Measurements from ENCODE around the gene SYNC. TPM values are rescaled to one million over a fixed set of nuclear protein-coding genes. Genes with fewer than 3 reads are reported as not detected.

Gene SYNC
- total and polyA plus RNA-seq, 2 experiments from 2014 or later = not detected

DNA sequence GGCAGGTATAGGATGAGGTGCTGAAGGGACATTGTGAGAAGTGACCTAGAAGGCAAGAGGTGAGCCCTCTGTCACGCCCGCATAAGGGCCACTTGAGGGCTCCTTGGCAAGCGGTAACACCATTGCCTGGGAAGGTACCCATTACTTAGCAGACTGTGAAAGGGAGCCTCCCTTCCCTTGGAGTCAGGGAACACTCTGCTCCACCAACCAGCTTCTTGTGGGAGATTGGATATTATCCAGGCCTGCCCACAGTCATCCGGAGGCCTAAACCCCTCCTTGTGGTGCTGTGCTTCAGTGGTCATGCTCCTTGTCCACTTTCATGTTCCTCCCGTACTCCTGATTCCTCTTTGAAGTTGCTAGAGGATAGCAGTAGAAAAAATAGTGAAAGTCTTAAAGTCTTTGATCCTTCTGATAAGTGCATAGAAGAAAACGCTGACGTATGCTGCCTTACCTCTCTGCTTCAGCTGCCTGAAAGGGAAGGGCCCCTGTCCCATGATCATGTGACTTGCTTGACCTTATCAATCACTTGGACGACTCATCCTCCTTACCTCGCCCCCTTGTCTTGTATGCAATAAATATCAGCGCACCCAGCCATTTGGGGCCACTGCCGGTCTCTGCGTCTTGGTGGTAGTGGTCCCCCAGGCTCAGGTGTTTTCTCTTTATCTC, 35.5 kb downstream of the SYNC start:
- peaks cover 59% of the 10 kb centered on the region for H3K79me2 ChIP-seq (replicated peaks; ENCODE audit: insufficient read depth)
- Mint-ChIP-seq H3K36me3 (ENCODE audit: low read depth) (peaks cover 93% of the 10 kb centered on the region), H3K27me3 (ENCODE audit: insufficient read depth, low read depth, poor library complexity) (peaks cover 4% of the 10 kb centered on the region), H3K4me1 (no peaks in the 10 kb centered on the region), H3K27ac (peak overlapping the region; percentile 57; the same call in 1 of the 2 replicates), H3K9me3 (no peaks in the 10 kb centered on the region), H3K4me3 (no peak overlapping the region)
- no peak for ATAC-seq
- no peak overlapping the region for H3K4me3 ChIP-seq
- peaks cover 15% of the 10 kb centered on the region; the same call in 1 of the 2 replicates for H3F3A ChIP-seq (replicated peaks; ENCODE audit: low read depth)
- peaks cover 70% of the 10 kb centered on the region for H3K36me3 ChIP-seq (ENCODE audit: insufficient read depth)
- H3K4me2 ChIP-seq = no peak overlapping the region
- no peaks in the 10 kb centered on the region for H3K4me1 ChIP-seq (ENCODE audit: insufficient read depth)
- no peak overlapping the region; the same call in 1 of the 2 replicates for H3K27ac ChIP-seq (ENCODE audit: low read depth)
- H3K9me2 ChIP-seq (ENCODE audit: insufficient read depth) = no peaks in the 10 kb centered on the region
- H2AFZ ChIP-seq = no peak overlapping the region
- DNase-seq (ENCODE audit: low spot score) = no peak
- H3K27me3 ChIP-seq (ENCODE audit: insufficient read depth) = no peaks in the 10 kb centered on the region
- peaks cover 61% of the 10 kb centered on the region for H4K20me1 ChIP-seq (replicated peaks; ENCODE audit: insufficient read depth)
- TF ChIP-seq JUNB (IDR thresholded peaks at IDR 0.05; ENCODE audit: unreplicated experiment) = no peak

DNA sequence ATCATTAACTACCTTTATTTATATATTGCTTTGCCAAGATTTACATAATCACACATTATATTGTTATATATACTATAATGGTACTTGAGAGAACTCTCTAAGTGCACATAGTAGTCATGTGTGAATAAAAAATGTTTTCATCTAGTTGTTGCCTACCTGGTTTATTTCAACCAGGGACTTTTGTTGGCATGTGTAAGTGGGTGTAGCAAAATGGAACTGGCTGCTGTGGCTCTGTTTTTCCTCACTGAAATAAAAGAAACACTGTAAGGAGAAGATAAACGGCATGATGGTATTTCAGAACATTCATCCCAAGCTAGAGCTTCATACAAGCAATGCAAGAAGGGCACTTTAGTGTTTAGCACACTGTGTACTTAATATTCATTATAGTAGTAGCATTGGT, 36.7 kb downstream of the SYNC start:
- peaks cover 75% of the 10 kb centered on the region for H3K36me3 ChIP-seq (ENCODE audit: insufficient read depth)
- peaks cover 63% of the 10 kb centered on the region for H4K20me1 ChIP-seq (replicated peaks; ENCODE audit: insufficient read depth)
- peaks cover 93% of the 10 kb centered on the region for H3K36me3 Mint-ChIP-seq (ENCODE audit: low read depth)

More for the DNA sequence above, 36.7 kb downstream of the SYNC start:
- H2AFZ ChIP-seq = no peak overlapping the region
- ATAC-seq (no peak), DNase-seq (ENCODE audit: low spot score) (no peak)
- H3K27me3 ChIP-seq (ENCODE audit: insufficient read depth) = no peaks in the 10 kb centered on the region
- H3F3A ChIP-seq (replicated peaks; ENCODE audit: low read depth) = peaks cover 15% of the 10 kb centered on the region; the same call in 1 of the 2 replicates
- no peak for TF ChIP-seq NANOG (IDR thresholded peaks at IDR 0.05; ENCODE audit: borderline replicate concordance)
- TF ChIP-seq, protein P1, sequence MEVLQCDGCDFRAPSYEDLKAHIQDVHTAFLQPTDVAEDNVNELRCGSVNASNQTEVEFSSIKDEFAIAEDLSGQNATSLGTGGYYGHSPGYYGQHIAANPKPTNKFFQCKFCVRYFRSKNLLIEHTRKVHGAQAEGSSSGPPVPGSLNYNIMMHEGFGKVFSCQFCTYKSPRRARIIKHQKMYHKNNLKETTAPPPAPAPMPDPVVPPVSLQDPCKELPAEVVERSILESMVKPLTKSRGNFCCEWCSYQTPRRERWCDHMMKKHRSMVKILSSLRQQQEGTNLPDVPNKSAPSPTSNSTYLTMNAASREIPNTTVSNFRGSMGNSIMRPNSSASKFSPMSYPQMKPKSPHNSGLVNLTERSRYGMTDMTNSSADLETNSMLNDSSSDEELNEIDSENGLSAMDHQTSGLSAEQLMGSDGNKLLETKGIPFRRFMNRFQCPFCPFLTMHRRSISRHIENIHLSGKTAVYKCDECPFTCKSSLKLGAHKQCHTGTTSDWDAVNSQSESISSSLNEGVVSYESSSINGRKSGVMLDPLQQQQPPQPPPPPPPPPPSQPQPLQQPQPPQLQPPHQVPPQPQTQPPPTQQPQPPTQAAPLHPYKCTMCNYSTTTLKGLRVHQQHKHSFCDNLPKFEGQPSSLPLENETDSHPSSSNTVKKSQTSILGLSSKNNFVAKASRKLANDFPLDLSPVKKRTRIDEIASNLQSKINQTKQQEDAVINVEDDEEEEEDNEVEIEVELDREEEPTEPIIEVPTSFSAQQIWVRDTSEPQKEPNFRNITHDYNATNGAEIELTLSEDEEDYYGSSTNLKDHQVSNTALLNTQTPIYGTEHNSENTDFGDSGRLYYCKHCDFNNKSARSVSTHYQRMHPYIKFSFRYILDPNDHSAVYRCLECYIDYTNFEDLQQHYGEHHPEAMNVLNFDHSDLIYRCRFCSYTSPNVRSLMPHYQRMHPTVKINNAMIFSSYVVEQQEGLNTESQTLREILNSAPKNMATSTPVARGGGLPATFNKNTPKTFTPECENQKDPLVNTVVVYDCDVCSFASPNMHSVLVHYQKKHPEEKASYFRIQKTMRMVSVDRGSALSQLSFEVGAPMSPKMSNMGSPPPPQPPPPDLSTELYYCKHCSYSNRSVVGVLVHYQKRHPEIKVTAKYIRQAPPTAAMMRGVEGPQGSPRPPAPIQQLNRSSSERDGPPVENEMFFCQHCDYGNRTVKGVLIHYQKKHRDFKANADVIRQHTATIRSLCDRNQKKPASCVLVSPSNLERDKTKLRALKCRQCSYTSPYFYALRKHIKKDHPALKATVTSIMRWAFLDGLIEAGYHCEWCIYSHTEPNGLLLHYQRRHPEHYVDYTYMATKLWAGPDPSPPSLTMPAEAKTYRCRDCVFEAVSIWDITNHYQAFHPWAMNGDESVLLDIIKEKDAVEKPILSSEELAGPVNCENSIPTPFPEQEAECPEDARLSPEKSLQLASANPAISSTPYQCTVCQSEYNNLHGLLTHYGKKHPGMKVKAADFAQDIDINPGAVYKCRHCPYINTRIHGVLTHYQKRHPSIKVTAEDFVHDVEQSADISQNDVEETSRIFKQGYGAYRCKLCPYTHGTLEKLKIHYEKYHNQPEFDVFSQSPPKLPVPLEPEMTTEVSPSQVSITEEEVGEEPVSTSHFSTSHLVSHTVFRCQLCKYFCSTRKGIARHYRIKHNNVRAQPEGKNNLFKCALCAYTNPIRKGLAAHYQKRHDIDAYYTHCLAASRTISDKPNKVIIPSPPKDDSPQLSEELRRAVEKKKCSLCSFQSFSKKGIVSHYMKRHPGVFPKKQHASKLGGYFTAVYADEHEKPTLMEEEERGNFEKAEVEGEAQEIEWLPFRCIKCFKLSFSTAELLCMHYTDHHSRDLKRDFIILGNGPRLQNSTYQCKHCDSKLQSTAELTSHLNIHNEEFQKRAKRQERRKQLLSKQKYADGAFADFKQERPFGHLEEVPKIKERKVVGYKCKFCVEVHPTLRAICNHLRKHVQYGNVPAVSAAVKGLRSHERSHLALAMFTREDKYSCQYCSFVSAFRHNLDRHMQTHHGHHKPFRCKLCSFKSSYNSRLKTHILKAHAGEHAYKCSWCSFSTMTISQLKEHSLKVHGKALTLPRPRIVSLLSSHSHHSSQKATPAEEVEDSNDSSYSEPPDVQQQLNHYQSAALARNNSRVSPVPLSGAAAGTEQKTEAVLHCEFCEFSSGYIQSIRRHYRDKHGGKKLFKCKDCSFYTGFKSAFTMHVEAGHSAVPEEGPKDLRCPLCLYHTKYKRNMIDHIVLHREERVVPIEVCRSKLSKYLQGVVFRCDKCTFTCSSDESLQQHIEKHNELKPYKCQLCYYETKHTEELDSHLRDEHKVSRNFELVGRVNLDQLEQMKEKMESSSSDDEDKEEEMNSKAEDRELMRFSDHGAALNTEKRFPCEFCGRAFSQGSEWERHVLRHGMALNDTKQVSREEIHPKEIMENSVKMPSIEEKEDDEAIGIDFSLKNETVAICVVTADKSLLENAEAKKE (CRISPR knock-in tag; IDR thresholded peaks at IDR 0.05) = no peak
- no peak for TF ChIP-seq EZH2 (IDR thresholded peaks at IDR 0.05; ENCODE audit: low read depth, unreplicated experiment)
- no peak for TF ChIP-seq JUNB (IDR thresholded peaks at IDR 0.05; ENCODE audit: unreplicated experiment)
- no peak for TF ChIP-seq ZNF114 (CRISPR knock-in tag; IDR thresholded peaks at IDR 0.05)
- TF ChIP-seq CREB1 (CRISPR knock-in tag; IDR thresholded peaks at IDR 0.05; ENCODE audit: low read depth) = no peak
- no peak for TF ChIP-seq STAT1 (IDR thresholded peaks at IDR 0.05; ENCODE audit: unreplicated experiment)
- no peak for TF ChIP-seq EZH2phosphoT487 (IDR thresholded peaks at IDR 0.05; ENCODE audit: unreplicated experiment)
- TF ChIP-seq POLR2AphosphoS5 (IDR thresholded peaks at IDR 0.05; ENCODE audit: low read depth) = no peak
- TF ChIP-seq ZNF331 (CRISPR knock-in tag; IDR thresholded peaks at IDR 0.05; ENCODE audit: low read depth) = no peak
- H3K4me2 ChIP-seq = no peak overlapping the region
- peaks cover 67% of the 10 kb centered on the region for H3K79me2 ChIP-seq (replicated peaks; ENCODE audit: insufficient read depth)
- peaks cover 4% of the 10 kb centered on the region for H3K27me3 Mint-ChIP-seq (ENCODE audit: insufficient read depth, low read depth, poor library complexity)
- H3K4me3 Mint-ChIP-seq = no peak overlapping the region
- no peak overlapping the region for H3K27ac Mint-ChIP-seq
- no peak overlapping the region for H3K4me3 ChIP-seq
- H3K9me3 Mint-ChIP-seq = no peaks in the 10 kb centered on the region
- H3K9me2 ChIP-seq (ENCODE audit: insufficient read depth) = no peaks in the 10 kb centered on the region
- no peak overlapping the region for H3K27ac ChIP-seq (ENCODE audit: low read depth)
- H3K4me1 ChIP-seq (ENCODE audit: insufficient read depth) = no peaks in the 10 kb centered on the region
- no peaks in the 10 kb centered on the region for H3K4me1 Mint-ChIP-seq
